Measurements from ENCODE around the gene GOLGA8O.
"Not testable (repeated sequence)": the region's sequence is repeated elsewhere in the genome, so short reads cannot be mapped to it uniquely, and the experiment has no call there.

GOLGA8O gene

GRCh38 chr15:32455534-32455933, at the start of gene GOLGA8O:
Gene GOLGA8O (minus strand): TSS chr15:32455634. CDS start chr15:32455536, 98 bp downstream.
- POLR2A ChIA-PET: not testable (repeated sequence)

DNA sequence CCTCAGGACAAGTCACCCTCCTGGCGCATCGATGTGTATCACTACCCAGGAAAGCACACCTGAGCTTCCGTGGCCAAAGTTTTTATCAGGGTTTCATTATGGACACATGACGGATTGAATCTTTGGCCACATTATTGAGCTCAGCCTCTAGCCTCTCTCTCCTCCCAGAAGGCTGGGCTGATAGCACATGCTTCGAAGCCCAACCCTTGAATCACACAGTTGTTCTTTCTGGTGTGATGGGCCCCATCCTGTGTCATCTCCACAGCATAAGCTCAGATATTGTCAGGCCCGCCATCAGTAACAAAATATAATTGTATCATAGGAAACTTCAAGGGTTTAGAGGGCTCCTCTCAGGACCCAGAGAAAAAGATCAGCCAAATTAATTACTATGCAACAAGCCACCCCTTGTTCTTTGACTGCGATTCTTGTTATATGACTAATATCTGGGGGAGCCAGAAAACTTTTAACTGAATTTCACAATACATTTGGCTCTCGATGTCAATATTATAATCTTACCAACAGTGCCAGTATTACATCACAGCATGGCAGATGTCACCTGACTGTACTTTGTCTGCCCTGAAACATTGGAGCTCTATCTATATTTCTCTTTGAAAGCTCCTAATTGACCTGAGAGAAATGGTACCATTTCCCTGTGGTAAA, 48.8 kb upstream of the GOLGA8O start:
- CTCF ChIA-PET, POLR2A ChIA-PET: not testable (repeated sequence)

More at GRCh38 chr15:32455534-32455933, at the start of gene GOLGA8O:
- CTCF ChIA-PET; DNase-seq (ENCODE audit: extremely low spot score): not testable (repeated sequence)

DNA sequence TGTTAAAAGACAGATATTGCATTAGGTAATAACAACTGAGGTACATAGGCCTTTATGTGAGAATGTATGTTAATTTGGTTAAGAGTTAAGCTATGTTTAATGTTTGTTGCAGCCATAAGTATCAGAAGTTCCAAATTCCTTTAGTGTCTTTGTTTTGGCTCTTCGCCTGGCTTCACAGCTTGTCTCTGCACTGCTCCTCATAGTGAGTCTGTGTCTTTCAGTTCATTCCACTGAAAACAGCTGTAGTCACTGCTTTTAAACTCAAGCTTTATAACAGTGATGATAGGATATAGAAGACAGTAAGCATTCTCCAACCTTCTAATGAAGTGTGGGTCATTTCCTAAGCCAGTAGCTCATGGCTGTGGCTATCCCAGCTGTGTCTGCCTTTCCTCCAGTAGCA, 47.5 kb upstream of the GOLGA8O start:
- POLR2A ChIA-PET; DNase-seq (ENCODE audit: extremely low spot score); CTCF ChIA-PET: not testable (repeated sequence)

More for the DNA sequence above, 48.8 kb upstream of the GOLGA8O start:
- not testable (repeated sequence) for DNase-seq (ENCODE audit: extremely low spot score)

- DNase-seq (ENCODE audit: extremely low spot score); CTCF ChIA-PET: not testable (repeated sequence)
Observed at GRCh38 chr15:32492768-32493167, 37.3 kb upstream of the GOLGA8O start.

DNA sequence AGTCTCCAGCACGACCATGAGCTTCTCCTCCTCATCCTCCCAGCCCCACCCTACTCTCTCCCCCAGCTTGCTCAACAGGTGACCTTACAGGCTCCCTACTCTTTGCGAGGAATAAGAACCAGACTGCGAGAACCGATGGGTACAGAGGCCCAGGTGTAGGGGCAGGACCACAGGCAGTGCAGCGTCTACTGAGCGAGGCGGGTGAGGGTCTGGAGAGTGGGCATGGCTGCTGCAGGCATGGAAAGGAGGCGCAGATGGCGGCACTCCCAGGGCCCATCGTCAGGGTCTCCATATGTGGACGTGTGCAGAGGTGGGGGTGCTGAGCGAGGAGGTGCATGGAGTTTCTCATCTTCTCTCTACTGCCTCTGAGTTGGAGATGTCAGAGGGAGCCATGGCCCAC, 31.0 kb upstream of the GOLGA8O start:
- CTCF ChIA-PET; DNase-seq (ENCODE audit: extremely low spot score); POLR2A ChIA-PET: not testable (repeated sequence)

More at GRCh38 chr15:32492768-32493167, 37.3 kb upstream of the GOLGA8O start:
- POLR2A ChIA-PET: not testable (repeated sequence)

- DNase-seq (ENCODE audit: extremely low spot score); POLR2A ChIA-PET; CTCF ChIA-PET: not testable (repeated sequence)
Observed at GRCh38 chr15:32483377-32483776, 27.9 kb upstream of the GOLGA8O start.

DNA sequence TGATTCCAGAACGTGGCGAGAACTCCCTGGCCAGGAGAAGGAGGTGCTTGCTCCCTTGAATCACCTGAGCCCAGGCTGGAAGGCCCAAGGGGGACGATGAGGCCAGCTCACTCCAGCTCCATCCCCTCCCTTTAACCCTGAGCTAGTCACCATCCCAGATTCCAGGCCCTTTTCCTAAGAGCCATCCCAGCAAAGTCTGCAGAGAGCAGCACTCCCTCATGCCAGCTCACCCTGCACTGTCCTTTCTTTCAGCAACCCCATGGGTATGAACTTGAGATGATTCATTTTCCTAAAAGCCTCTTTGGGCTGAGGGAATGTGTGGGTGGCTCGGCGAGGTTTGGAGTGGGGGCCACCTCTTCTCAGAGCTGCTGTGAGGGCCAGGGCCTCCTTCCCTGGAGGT, 26.2 kb upstream of the GOLGA8O start:
- DNase-seq (ENCODE audit: extremely low spot score); CTCF ChIA-PET; POLR2A ChIA-PET: not testable (repeated sequence)

GRCh38 chr15:32468076-32468475, 12.6 kb upstream of the GOLGA8O start:
- CTCF ChIA-PET: not testable (repeated sequence)

GRCh38 chr15:32440445-32440977, 14.9 kb downstream of the GOLGA8O start:
- CTCF ChIA-PET; POLR2A ChIA-PET; DNase-seq (ENCODE audit: extremely low spot score): not testable (repeated sequence)

More at GRCh38 chr15:32468076-32468475, 12.6 kb upstream of the GOLGA8O start:
- DNase-seq (ENCODE audit: extremely low spot score); POLR2A ChIA-PET: not testable (repeated sequence)

GRCh38 chr15:32434102-32434963, 21.1 kb downstream of the GOLGA8O start:
- DNase-seq (ENCODE audit: extremely low spot score); POLR2A ChIA-PET; CTCF ChIA-PET: not testable (repeated sequence)

GRCh38 chr15:32427635-32428034, 27.8 kb downstream of the GOLGA8O start:
- DNase-seq (ENCODE audit: extremely low spot score); CTCF ChIA-PET; POLR2A ChIA-PET: not testable (repeated sequence)

- CTCF ChIA-PET; POLR2A ChIA-PET; DNase-seq (ENCODE audit: extremely low spot score): not testable (repeated sequence)
Observed at GRCh38 chr15:32426511-32426910, 28.9 kb downstream of the GOLGA8O start.

DNA sequence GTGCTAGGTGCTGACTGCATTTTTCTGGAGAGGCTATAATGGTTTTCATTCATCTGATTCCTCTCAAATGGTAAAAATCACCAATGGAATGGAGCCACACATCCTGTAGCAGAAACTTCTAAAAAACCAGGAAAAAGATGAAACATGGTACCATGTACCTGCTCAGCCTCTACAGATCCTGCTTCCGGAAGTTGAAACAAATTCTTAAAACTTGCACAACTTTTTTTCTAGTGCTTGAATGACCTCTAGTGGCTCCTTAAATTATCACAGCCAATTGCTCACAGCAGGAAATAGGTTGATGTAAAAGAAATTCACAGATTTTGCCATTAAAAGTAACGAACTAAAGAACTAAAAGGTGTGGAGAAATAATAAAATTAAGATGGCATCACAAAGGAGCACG, 47.5 kb downstream of the GOLGA8O start:
- DNase-seq (ENCODE audit: extremely low spot score); POLR2A ChIA-PET; CTCF ChIA-PET: not testable (repeated sequence)

- POLR2A ChIA-PET; DNase-seq (ENCODE audit: extremely low spot score); CTCF ChIA-PET: not testable (repeated sequence)
Observed at GRCh38 chr15:32403192-32403591, 52.2 kb downstream of the GOLGA8O start, which contains the start of gene GOLGA8K. Gene GOLGA8K (minus strand): TSS chr15:32403292. CDS start chr15:32403194, 98 bp downstream.

GRCh38 chr15:32396522-32396921, 58.9 kb downstream of the GOLGA8O start:
- DNase-seq (ENCODE audit: extremely low spot score); CTCF ChIA-PET; POLR2A ChIA-PET: not testable (repeated sequence)

Measured in HEK293T (cell line).